ENCODE results near the gene MOB3C.

GRCh38 chr1:46635205-46635604, 18.6 kb upstream of the MOB3C start:
- TF ChIP-seq, protein P1, sequence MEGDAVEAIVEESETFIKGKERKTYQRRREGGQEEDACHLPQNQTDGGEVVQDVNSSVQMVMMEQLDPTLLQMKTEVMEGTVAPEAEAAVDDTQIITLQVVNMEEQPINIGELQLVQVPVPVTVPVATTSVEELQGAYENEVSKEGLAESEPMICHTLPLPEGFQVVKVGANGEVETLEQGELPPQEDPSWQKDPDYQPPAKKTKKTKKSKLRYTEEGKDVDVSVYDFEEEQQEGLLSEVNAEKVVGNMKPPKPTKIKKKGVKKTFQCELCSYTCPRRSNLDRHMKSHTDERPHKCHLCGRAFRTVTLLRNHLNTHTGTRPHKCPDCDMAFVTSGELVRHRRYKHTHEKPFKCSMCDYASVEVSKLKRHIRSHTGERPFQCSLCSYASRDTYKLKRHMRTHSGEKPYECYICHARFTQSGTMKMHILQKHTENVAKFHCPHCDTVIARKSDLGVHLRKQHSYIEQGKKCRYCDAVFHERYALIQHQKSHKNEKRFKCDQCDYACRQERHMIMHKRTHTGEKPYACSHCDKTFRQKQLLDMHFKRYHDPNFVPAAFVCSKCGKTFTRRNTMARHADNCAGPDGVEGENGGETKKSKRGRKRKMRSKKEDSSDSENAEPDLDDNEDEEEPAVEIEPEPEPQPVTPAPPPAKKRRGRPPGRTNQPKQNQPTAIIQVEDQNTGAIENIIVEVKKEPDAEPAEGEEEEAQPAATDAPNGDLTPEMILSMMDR (IDR thresholded peaks at IDR 0.05): no peak
- TF ChIP-seq POLR2A (IDR thresholded peaks at IDR 0.05): no peak

Data from heart left ventricle (tissue), 13 donors.